Left renal cortex interstitium (tissue), 4 donors: Measurements from ENCODE around the gene SCYGR3. TPM values are rescaled to one million over a fixed set of nuclear protein-coding genes. Genes with fewer than 3 reads are reported as not detected.

ENCODE experiments used
- DNase-seq, 4 donors: peaks; one replicate each; pipeline ENCODE4 v3.0.0-alpha.2; 2013; ENCODE audit warnings: low read depth in 4 of 4, low spot score in 2 of 4, missing footprints in 1 of 4
- polyA plus RNA-seq, 4 donors: library from polyadenylated mRNA; unstranded; fragments of 120-200 nt; gene quantifications; one replicate each; pipeline ENCODE4 v1.2.1, GENCODE V29; 2013; ENCODE audit not compliant: insufficient read length in 4 of 4

Gene SCYGR3
- polyA plus RNA-seq = not detected

- no peak for DNase-seq
Measured at GRCh38 chr2:227614740-227615139, at the start of gene SCYGR3. SCYGR3 (minus strand) TSS chr2:227614840; CDS start chr2:227614840, 0 bp downstream.

GRCh38 chr2:227661827-227662226, 47.2 kb upstream of the SCYGR3 start:
- DNase-seq = no peak

GRCh38 chr2:227661025-227661649, 46.5 kb upstream of the SCYGR3 start:
- no peak for DNase-seq

- no peak for DNase-seq
Measured at GRCh38 chr2:227657199-227657845, 42.7 kb upstream of the SCYGR3 start.

GRCh38 chr2:227655454-227655853, 40.8 kb upstream of the SCYGR3 start:
- no peak for DNase-seq

GRCh38 chr2:227654426-227654825, 39.8 kb upstream of the SCYGR3 start:
- DNase-seq = no peak

- no peak for DNase-seq
Measured at GRCh38 chr2:227653419-227653818, 38.8 kb upstream of the SCYGR3 start.

- no peak for DNase-seq
Measured at GRCh38 chr2:227643990-227644551, 29.4 kb upstream of the SCYGR3 start.

GRCh38 chr2:227642656-227643055, 28.0 kb upstream of the SCYGR3 start:
- no peak for DNase-seq

- no peak for DNase-seq
Measured at GRCh38 chr2:227634201-227634600, 19.6 kb upstream of the SCYGR3 start.

- DNase-seq = no peak
Measured at GRCh38 chr2:227632827-227633226, 18.2 kb upstream of the SCYGR3 start.

GRCh38 chr2:227630322-227630721, 15.7 kb upstream of the SCYGR3 start:
- no peak for DNase-seq

GRCh38 chr2:227629435-227629834, 14.8 kb upstream of the SCYGR3 start:
- DNase-seq = no peak

- no peak for DNase-seq
Measured at GRCh38 chr2:227627769-227628168, 13.1 kb upstream of the SCYGR3 start.

GRCh38 chr2:227626580-227627151, 12.0 kb upstream of the SCYGR3 start:
- no peak for DNase-seq

GRCh38 chr2:227625420-227625819, 10.8 kb upstream of the SCYGR3 start:
- DNase-seq = no peak

GRCh38 chr2:227623226-227623625, 8.6 kb upstream of the SCYGR3 start:
- DNase-seq = no peak

- no peak for DNase-seq
Measured at GRCh38 chr2:227617316-227618230, 2.9 kb upstream of the SCYGR3 start, which contains the start of gene SCYGR4. SCYGR4 (plus strand) TSS chr2:227617498; CDS start chr2:227617498, 0 bp downstream.

- DNase-seq = no peak
Measured at GRCh38 chr2:227616631-227617030, 2.0 kb upstream of the SCYGR3 start.

- DNase-seq = no peak
Measured at GRCh38 chr2:227615906-227616305, 1.3 kb upstream of the SCYGR3 start.

- DNase-seq = no peak
Measured at GRCh38 chr2:227615181-227615580, 541 bp upstream of the SCYGR3 start.
